BLaER1 treated with 17β-estradiol and CSF1 and Interleukin-3, amounts not matched to agents 10 nM and 100 nM (cell line): ENCODE results near the gene MUC6.

Source experiments
- H3K27ac ChIP-seq, 11 experiments: shearing (Covaris generic); formaldehyde crosslinking; 2 replicates each; pipeline ENCODE4 v1.8.1; 2022
- H3K27me3 ChIP-seq, 11 experiments: shearing (Covaris generic); formaldehyde crosslinking; 2 replicates each; pipeline ENCODE4 v1.8.1; 2022
- H3K36me3 ChIP-seq, 11 experiments: shearing (Covaris generic); formaldehyde crosslinking; 2 replicates each; pipeline ENCODE4 v1.8.1; 2022
- H3K4me1 ChIP-seq, 10 experiments: shearing (Covaris generic); formaldehyde crosslinking; 2 replicates each; pipeline ENCODE4 v1.8.1; 2022
- H3K4me2 ChIP-seq, 11 experiments: shearing (Covaris generic); formaldehyde crosslinking; 2 replicates each; pipeline ENCODE4 v1.8.1; 2022
- H3K4me3 ChIP-seq, 10 experiments: shearing (Covaris generic); formaldehyde crosslinking; 2 replicates each; pipeline ENCODE4 v1.8.1; 2022
- H3K9ac ChIP-seq, 11 experiments: shearing (Covaris generic); formaldehyde crosslinking; 2 replicates each; pipeline ENCODE4 v1.8.1; 2022
- H3K9me3 ChIP-seq, 11 experiments: shearing (Covaris generic); formaldehyde crosslinking; replicated peaks in 1 of 11; 2 replicates each; pipeline ENCODE4 v1.8.1; 2022
- H4K20me1 ChIP-seq, 11 experiments: shearing (Covaris generic); formaldehyde crosslinking; 2 replicates each; pipeline ENCODE4 v1.8.1; 2022
- Cebpa-rat ChIP-seq, 11 experiments: shearing (Covaris generic); IDR thresholded peaks; 2 replicates each; pipeline ENCODE4 v1.8.1; 2022

Gene MUC6

GRCh38 chr11:1008001-1008802 lies 28.3 kb downstream of the MUC6 start:
- peak overlapping the region in 4 of 11 experiments; percentile 71 to 82 (median 79); a peak in 7 of 22 replicates for H3K27ac ChIP-seq
- TF ChIP-seq Cebpa-rat (IDR thresholded peaks at IDR 0.05), result no peak
- peak overlapping the region in 3 of 11 experiments; percentile 56 to 74 (median 66); a peak in 6 of 22 replicates for H3K9ac ChIP-seq
- peaks cover 13 to 91% (median 24%) of the 10 kb centered on the region in 11 experiments; a peak in 18 of 22 replicates for H3K36me3 ChIP-seq
- no peaks in the 10 kb centered on the region for H3K9me3 ChIP-seq
- H3K4me3 ChIP-seq, result peak overlapping the region in 1 of 10 experiments; percentile 24; a peak in 2 of 20 replicates
- peaks cover 3 to 100% (median 95%) of the 10 kb centered on the region in 11 experiments; a peak in 20 of 22 replicates for H4K20me1 ChIP-seq
- H3K4me1 ChIP-seq, result peaks cover 59 to 100% (median 99%) of the 10 kb centered on the region in 10 experiments
- peak overlapping the region in 10 of 11 experiments; percentile 12 to 97 (median 88); a peak in 19 of 22 replicates for H3K4me2 ChIP-seq
- peaks cover 0 to 85% (median 0%) of the 10 kb centered on the region in 11 experiments; a peak in 8 of 22 replicates for H3K27me3 ChIP-seq

GRCh38 chr11:1007279-1007678 lies 29.2 kb downstream of the MUC6 start:
- H3K36me3 ChIP-seq, result peaks cover 22 to 97% (median 32%) of the 10 kb centered on the region in 11 experiments; a peak in 20 of 22 replicates
- TF ChIP-seq Cebpa-rat (IDR thresholded peaks at IDR 0.05), result no peak
- peak overlapping the region in 3 of 11 experiments; percentile 56 to 74 (median 66); a peak in 5 of 22 replicates for H3K9ac ChIP-seq
- H3K27me3 ChIP-seq, result peaks cover 0 to 76% (median 0%) of the 10 kb centered on the region in 11 experiments; a peak in 8 of 22 replicates
- peak overlapping the region in 8 of 11 experiments; percentile 83 to 97 (median 92); a peak in 16 of 22 replicates for H3K4me2 ChIP-seq
- no peak overlapping the region for H3K4me3 ChIP-seq
- peak overlapping the region in 3 of 11 experiments; percentile 42 to 82 (median 80); a peak in 5 of 22 replicates for H3K27ac ChIP-seq
- H3K9me3 ChIP-seq, result no peaks in the 10 kb centered on the region
- H4K20me1 ChIP-seq, result peaks cover 1 to 100% (median 95%) of the 10 kb centered on the region in 11 experiments; a peak in 20 of 22 replicates
- H3K4me1 ChIP-seq, result peaks cover 50 to 100% (median 99%) of the 10 kb centered on the region in 10 experiments

GRCh38 chr11:1006762-1007161 lies 29.8 kb downstream of the MUC6 start:
- peaks cover 27 to 100% (median 37%) of the 10 kb centered on the region in 11 experiments; a peak in 21 of 22 replicates for H3K36me3 ChIP-seq
- peaks cover 0 to 71% (median 0%) of the 10 kb centered on the region in 11 experiments; a peak in 8 of 22 replicates for H3K27me3 ChIP-seq
- peak overlapping the region in 4 of 11 experiments; percentile 13 to 74 (median 46); a peak in 5 of 22 replicates for H3K9ac ChIP-seq
- no peak overlapping the region for H3K4me3 ChIP-seq
- H4K20me1 ChIP-seq, result peaks cover 4 to 100% (median 95%) of the 10 kb centered on the region in 11 experiments; a peak in 20 of 22 replicates
- TF ChIP-seq Cebpa-rat (IDR thresholded peaks at IDR 0.05), result no peak
- no peaks in the 10 kb centered on the region for H3K9me3 ChIP-seq
- peak overlapping the region in 4 of 11 experiments; percentile 16 to 82 (median 61); a peak in 6 of 22 replicates for H3K27ac ChIP-seq
- H3K4me1 ChIP-seq, result peaks cover 45 to 100% (median 99%) of the 10 kb centered on the region in 10 experiments
- H3K4me2 ChIP-seq, result peak overlapping the region in 8 of 11 experiments; percentile 83 to 97 (median 92); a peak in 16 of 22 replicates

- H3K4me3 ChIP-seq, result peak overlapping the region in 1 of 10 experiments; percentile 6; a peak in 1 of 20 replicates
- H4K20me1 ChIP-seq, result peaks cover 4 to 100% (median 95%) of the 10 kb centered on the region in 11 experiments; a peak in 20 of 22 replicates
- H3K4me1 ChIP-seq, result peaks cover 45 to 100% (median 99%) of the 10 kb centered on the region in 10 experiments
- peak overlapping the region in 3 of 11 experiments; percentile 25 to 74 (median 35); a peak in 5 of 22 replicates for H3K9ac ChIP-seq
- H3K27ac ChIP-seq, result peak overlapping the region in 3 of 11 experiments; percentile 42 to 82 (median 80); a peak in 3 of 22 replicates
- H3K9me3 ChIP-seq, result no peaks in the 10 kb centered on the region
- peaks cover 30 to 100% (median 43%) of the 10 kb centered on the region in 11 experiments; a peak in 21 of 22 replicates for H3K36me3 ChIP-seq
- H3K27me3 ChIP-seq, result peaks cover 0 to 62% (median 0%) of the 10 kb centered on the region in 11 experiments; a peak in 8 of 22 replicates
- peak overlapping the region; percentile 15 to 97 (median 87); a peak in 20 of 22 replicates for H3K4me2 ChIP-seq
- no peak for TF ChIP-seq Cebpa-rat (IDR thresholded peaks at IDR 0.05)
These were observed 30.6 kb downstream of the MUC6 start for GRCh38 chr11:1005928-1006327.

- peaks cover 42 to 97% (median 59%) of the 10 kb centered on the region in 11 experiments; a peak in 21 of 22 replicates for H3K36me3 ChIP-seq
- peak overlapping the region in 8 of 11 experiments; percentile 62 to 95 (median 80); a peak in 16 of 22 replicates for H3K4me2 ChIP-seq
- H3K4me3 ChIP-seq, result no peak overlapping the region
- H3K9me3 ChIP-seq, result no peaks in the 10 kb centered on the region
- TF ChIP-seq Cebpa-rat (IDR thresholded peaks at IDR 0.05), result no peak
- peaks cover 30 to 98% (median 85%) of the 10 kb centered on the region in 10 experiments for H3K4me1 ChIP-seq
- peaks cover 0 to 35% (median 0%) of the 10 kb centered on the region in 11 experiments; a peak in 8 of 22 replicates for H3K27me3 ChIP-seq
- peak overlapping the region in 4 of 11 experiments; percentile 13 to 52 (median 26); a peak in 2 of 22 replicates for H3K9ac ChIP-seq
- peaks cover 4 to 97% (median 72%) of the 10 kb centered on the region in 11 experiments; a peak in 20 of 22 replicates for H4K20me1 ChIP-seq
- H3K27ac ChIP-seq, result peak overlapping the region in 1 of 11 experiments; percentile 32; a peak in 1 of 22 replicates
These were observed 33.4 kb downstream of the MUC6 start for GRCh38 chr11:1003159-1003558.

GRCh38 chr11:1002406-1002984 lies 34.0 kb downstream of the MUC6 start:
- Histone ChIP-seq H3K9me3 (no peaks in the 10 kb centered on the region), H3K4me3 (no peak overlapping the region), H3K4me1 (peaks cover 23 to 97% (median 78%) of the 10 kb centered on the region in 10 experiments; a peak in 19 of 20 replicates), H4K20me1 (peaks cover 4 to 96% (median 65%) of the 10 kb centered on the region in 11 experiments; a peak in 20 of 22 replicates), H3K36me3 (peaks cover 42 to 97% (median 59%) of the 10 kb centered on the region in 11 experiments; a peak in 21 of 22 replicates), H3K9ac (peak overlapping the region in 3 of 11 experiments; percentile 25 to 52 (median 44); a peak in 4 of 22 replicates), H3K27me3 (peaks cover 0 to 28% (median 0%) of the 10 kb centered on the region in 11 experiments; a peak in 6 of 22 replicates), H3K4me2 (peak overlapping the region in 9 of 11 experiments; percentile 33 to 95 (median 78); a peak in 18 of 22 replicates), H3K27ac (peak overlapping the region in 2 of 11 experiments; percentile 60 to 74; a peak in 3 of 22 replicates)
- no peak for TF ChIP-seq Cebpa-rat (IDR thresholded peaks at IDR 0.05)

- H4K20me1 ChIP-seq, result peaks cover 4 to 96% (median 62%) of the 10 kb centered on the region in 11 experiments; a peak in 20 of 22 replicates
- no peak overlapping the region for H3K4me3 ChIP-seq
- peak overlapping the region in 10 of 11 experiments; percentile 46 to 95 (median 76); a peak in 19 of 22 replicates for H3K4me2 ChIP-seq
- no peak for TF ChIP-seq Cebpa-rat (IDR thresholded peaks at IDR 0.05)
- peak overlapping the region in 5 of 11 experiments; percentile 48 to 74 (median 60); a peak in 8 of 22 replicates for H3K27ac ChIP-seq
- peaks cover 0 to 21% (median 0%) of the 10 kb centered on the region in 11 experiments; a peak in 5 of 22 replicates for H3K27me3 ChIP-seq
- peaks cover 42 to 97% (median 59%) of the 10 kb centered on the region in 11 experiments; a peak in 21 of 22 replicates for H3K36me3 ChIP-seq
- peak overlapping the region in 5 of 11 experiments; percentile 29 to 67 (median 44); a peak in 4 of 22 replicates for H3K9ac ChIP-seq
- peaks cover 24 to 97% (median 77%) of the 10 kb centered on the region in 10 experiments; a peak in 19 of 20 replicates for H3K4me1 ChIP-seq
- no peaks in the 10 kb centered on the region for H3K9me3 ChIP-seq
These were observed 34.7 kb downstream of the MUC6 start for GRCh38 chr11:1001617-1002405.
